Prostate gland (tissue), 2 donors: ENCODE data around the gene BLOC1S4. TPM values are rescaled to one million over a fixed set of nuclear protein-coding genes. Genes with fewer than 3 reads are reported as not detected.

Experiments
- DNase-seq: peaks from one replicate; pipeline ENCODE4 v3.0.0-alpha.2; 2019; ENCODE audit warnings: low spot score
- H3K27ac ChIP-seq, 2 donors: fragments of 200-600 bp; sonication (generic); 2 replicates each; pipeline ENCODE4 v1.5.1; 2017 to 2019
- H3K27me3 ChIP-seq: fragments of 200-600 bp; sonication (generic); replicated peaks from 2 replicates; pipeline ENCODE4 v1.5.1; 2019; ENCODE audit not compliant: insufficient read depth
- H3K36me3 ChIP-seq, 2 donors: fragments of 200-600 bp; sonication (generic); 1 replicate in 1 of 2; 2 replicates in 1 of 2; pipeline versions ENCODE4 v1.5.1 to v1.8.1; 2017 to 2019
- H3K4me1 ChIP-seq: fragments of 200-600 bp; sonication (generic); replicated peaks from 2 replicates; pipeline ENCODE4 v1.5.1; 2019
- H3K4me3 ChIP-seq, 2 donors: fragments of 200-600 bp; sonication (generic); 2 replicates each; pipeline ENCODE4 v1.5.1; 2017 to 2019
- H3K9me3 ChIP-seq: fragments of 200-600 bp; sonication (generic); 2 replicates; pipeline ENCODE4 v1.5.1; 2017
- POLR2A ChIP-seq: fragments of 450-650 bp; IDR thresholded peaks from one replicate; pipeline ENCODE4 v1.6.1; 2016; ENCODE audit warnings: antibody characterized with exemption, mild to moderate bottlenecking
- POLR2AphosphoS5 ChIP-seq: sonication (generic); formaldehyde crosslinking; IDR thresholded peaks from one replicate; pipeline ENCODE4 v1.6.1; 2017; ENCODE audit warnings: antibody characterized with exemption
- WGBS: methylation state at CpG from one replicate; pipeline ENCODE4 v1.1.5; 2018; 5-methylcytosine and 5-hydroxymethylcytosine counted together
- intact Hi-C: fragments of 100-400 bp; cut with DNase I; formaldehyde crosslinking; loops from one replicate; pipeline ENCODE4 v1.14.2; 2022
- total RNA-seq, 2 donors: library from RNA; depleted of rRNA; stranded (reverse); fragments of >200 nt; gene quantifications; one replicate each; pipeline ENCODE4 v1.1.0, GENCODE V29; 2016
- TF ChIP-seq, protein P1 (sequence below), 4 experiments: fragments of 200-600 bp in 2 of 4; fragments of 450-650 bp in 2 of 4; sonication (generic) in 2 of 4; IDR thresholded peaks; 1 replicate in 3 of 4; 2 replicates in 1 of 4; pipeline ENCODE4 v1.5.1; 2016 to 2019; ENCODE audit warnings: antibody characterized with exemption in 4 of 4, mild to moderate bottlenecking in 2 of 4, moderate library complexity in 2 of 4

Gene BLOC1S4
- total RNA-seq, 2 donors from 2014 or later = 20.4 to 35.2 TPM

DNA sequence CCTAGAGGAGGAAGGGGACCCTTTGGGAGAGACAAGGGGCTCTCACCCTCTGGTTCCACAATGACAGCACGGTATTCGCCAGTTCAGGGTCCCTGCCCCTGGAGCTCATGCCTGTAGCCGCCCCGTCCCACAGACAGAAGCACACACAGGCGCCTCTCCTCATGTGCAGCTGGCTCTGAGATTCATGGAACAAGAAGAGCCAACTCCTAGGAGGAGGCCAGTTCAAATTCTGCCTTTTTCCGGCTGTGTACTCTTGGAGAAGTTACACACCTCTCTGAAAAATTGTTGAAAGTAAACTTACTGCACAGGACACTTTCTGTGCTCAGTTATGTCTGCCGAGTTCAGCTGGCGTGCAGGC, 15.3 kb downstream of the BLOC1S4 start:
- 95% methylated on average over 8 of the region's 8 CpGs for WGBS

DNA sequence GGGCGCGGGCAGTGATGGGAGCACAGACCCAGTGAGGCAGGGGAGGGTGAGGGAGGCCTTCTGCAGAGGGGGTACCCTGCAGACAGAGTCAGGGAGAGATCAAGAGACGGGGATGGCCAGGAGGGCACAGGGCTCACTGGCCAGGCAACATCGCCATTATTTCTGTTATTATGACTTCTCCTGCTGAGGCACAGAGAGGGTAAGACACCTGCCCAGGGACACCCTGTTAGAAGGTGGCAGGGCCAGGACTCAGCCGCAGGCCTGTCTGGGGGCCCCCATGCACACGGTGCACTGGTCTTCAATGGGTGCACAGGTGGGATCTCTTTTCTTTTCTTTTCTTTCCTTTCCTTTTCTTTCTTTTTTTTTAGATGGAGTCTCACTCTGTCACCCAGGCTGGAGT, 15.8 kb downstream of the BLOC1S4 start:
- TF ChIP-seq, protein P1, sequence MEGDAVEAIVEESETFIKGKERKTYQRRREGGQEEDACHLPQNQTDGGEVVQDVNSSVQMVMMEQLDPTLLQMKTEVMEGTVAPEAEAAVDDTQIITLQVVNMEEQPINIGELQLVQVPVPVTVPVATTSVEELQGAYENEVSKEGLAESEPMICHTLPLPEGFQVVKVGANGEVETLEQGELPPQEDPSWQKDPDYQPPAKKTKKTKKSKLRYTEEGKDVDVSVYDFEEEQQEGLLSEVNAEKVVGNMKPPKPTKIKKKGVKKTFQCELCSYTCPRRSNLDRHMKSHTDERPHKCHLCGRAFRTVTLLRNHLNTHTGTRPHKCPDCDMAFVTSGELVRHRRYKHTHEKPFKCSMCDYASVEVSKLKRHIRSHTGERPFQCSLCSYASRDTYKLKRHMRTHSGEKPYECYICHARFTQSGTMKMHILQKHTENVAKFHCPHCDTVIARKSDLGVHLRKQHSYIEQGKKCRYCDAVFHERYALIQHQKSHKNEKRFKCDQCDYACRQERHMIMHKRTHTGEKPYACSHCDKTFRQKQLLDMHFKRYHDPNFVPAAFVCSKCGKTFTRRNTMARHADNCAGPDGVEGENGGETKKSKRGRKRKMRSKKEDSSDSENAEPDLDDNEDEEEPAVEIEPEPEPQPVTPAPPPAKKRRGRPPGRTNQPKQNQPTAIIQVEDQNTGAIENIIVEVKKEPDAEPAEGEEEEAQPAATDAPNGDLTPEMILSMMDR (IDR thresholded peaks at IDR 0.05) = no peak
- TF ChIP-seq POLR2A = no peak
- TF ChIP-seq POLR2AphosphoS5 = no peak
- no peaks in the 10 kb centered on the region for H3K27me3 ChIP-seq
- DNase-seq = no peak
- intact Hi-C loops = no loop called here
- no peaks in the 10 kb centered on the region for H3K36me3 ChIP-seq
- H3K4me1 ChIP-seq = peaks cover 13% of the 10 kb centered on the region
- 86% methylated on average over 6 of the region's 6 CpGs for WGBS
- no peak overlapping the region for H3K4me3 ChIP-seq
- H3K27ac ChIP-seq = no peak overlapping the region
- H3K9me3 ChIP-seq = no peaks in the 10 kb centered on the region

More for the DNA sequence above, 15.3 kb downstream of the BLOC1S4 start:
- DNase-seq = no peak
- no peak overlapping the region for H3K27ac ChIP-seq
- TF ChIP-seq POLR2A (no peak), POLR2AphosphoS5 (no peak)
- TF ChIP-seq, protein P1 (IDR thresholded peaks at IDR 0.05) = no peak
- no peaks in the 10 kb centered on the region for H3K27me3 ChIP-seq
- peaks cover 13% of the 10 kb centered on the region for H3K4me1 ChIP-seq
- no peaks in the 10 kb centered on the region for H3K36me3 ChIP-seq
- no peak overlapping the region for H3K4me3 ChIP-seq
- intact Hi-C loops = no loop called here
- no peaks in the 10 kb centered on the region for H3K9me3 ChIP-seq

DNA sequence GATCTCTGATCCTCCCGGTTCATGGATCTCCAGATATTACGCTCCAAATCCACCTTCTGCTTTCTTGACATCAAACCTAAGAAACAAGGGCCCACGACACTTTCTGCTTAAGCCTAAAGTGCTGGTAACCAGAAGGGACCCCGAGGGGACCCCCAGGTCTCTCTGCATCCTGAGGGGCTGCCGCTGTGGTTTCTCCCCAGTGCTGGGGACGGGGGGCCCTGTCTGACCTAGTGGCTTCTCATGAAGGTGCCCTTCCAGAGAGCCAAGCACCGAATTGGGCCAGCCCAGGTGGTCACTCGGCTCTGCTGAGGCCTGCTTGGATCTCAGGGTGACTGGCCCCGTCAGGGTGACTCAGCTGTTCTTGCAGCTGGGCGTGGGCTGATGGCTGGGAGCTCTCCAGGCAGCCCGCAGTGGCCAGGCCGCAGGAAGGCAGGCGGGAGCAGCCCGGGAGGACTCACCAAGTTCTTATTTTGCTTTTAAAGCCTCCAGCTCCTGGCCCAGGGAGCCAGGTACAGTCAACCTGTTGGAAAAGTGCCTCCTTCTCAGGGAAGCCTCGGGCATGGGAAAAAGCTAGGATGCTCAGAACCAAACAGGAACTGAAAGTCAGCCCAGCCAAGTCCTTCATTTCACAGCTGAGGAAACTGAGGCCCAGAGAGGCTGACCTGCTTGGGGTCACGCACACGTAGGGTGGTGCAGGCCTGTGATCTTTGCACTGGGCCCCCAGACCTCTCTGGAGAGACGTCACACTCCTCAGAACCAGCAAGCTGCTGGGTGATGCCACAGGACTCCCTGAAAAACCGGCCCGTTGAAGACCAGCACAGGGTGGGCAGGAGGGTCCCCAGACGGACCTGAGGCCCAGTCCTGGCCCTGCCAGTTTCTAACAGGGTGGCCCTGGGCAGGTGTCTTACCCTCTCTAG, 16.7 kb downstream of the BLOC1S4 start:
- Histone ChIP-seq H3K4me3 (no peak overlapping the region), H3K27ac (peak overlapping the region in 1 of 2 donors; percentile 38), H3K4me1 (peaks cover 13% of the 10 kb centered on the region), H3K9me3 (no peaks in the 10 kb centered on the region), H3K36me3 (no peaks in the 10 kb centered on the region), H3K27me3 (no peaks in the 10 kb centered on the region)
- intact Hi-C loops = no loop called here
- TF ChIP-seq POLR2A (no peak), POLR2AphosphoS5 (peak; percentile 37)
- no peak for DNase-seq
- 65% methylated on average over 21 of the region's 21 CpGs for WGBS

DNA sequence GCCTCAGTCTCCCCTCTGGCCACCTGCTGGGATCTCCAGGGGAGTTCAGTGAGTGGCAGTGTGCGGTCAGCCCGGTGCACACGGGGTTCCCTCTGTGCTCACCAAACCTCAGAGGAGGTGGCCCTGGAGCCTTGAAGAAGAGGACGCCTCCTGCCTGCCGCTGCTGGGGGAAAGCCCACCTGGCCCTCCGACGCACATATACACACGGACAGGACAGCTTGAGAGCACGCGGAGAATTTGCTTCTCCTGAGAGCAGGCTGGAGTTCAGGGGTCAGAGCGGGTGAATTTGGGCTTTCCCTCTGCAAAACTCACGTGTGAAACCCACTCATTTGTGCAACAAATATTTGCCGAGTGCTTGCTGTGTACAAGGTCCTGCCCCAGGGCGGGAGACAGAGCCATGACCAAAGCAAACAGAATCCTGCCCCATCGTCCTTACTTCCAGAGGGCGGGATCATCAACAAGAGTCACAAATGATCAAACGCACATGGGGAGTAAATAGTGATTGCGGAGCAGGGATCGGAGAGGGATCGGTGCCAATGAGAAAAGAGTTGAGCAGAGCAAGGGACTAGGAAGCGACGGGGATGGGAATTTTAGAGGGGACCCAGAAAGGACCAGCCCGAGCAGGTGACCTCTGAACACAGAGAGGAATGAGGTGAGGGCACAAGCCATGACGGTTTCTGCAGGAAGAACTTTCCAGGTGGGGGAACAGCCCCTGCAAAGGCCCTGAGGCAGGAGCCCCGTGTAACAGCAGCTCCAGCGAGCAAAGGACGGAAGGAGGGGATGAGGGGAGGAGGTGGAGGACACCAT, 17.6 kb downstream of the BLOC1S4 start:
- DNase-seq = no peak
- Histone ChIP-seq H3K4me3 (no peak overlapping the region), H3K27ac (no peak overlapping the region), H3K27me3 (no peaks in the 10 kb centered on the region), H3K36me3 (no peaks in the 10 kb centered on the region), H3K9me3 (no peaks in the 10 kb centered on the region), H3K4me1 (peaks cover 6% of the 10 kb centered on the region)
- TF ChIP-seq POLR2AphosphoS5 = no peak
- TF ChIP-seq POLR2A = no peak
- TF ChIP-seq, protein P1 (IDR thresholded peaks at IDR 0.05) = no peak
- intact Hi-C loops = no loop called here
- 86% methylated on average over 27 of the region's 27 CpGs for WGBS

DNA sequence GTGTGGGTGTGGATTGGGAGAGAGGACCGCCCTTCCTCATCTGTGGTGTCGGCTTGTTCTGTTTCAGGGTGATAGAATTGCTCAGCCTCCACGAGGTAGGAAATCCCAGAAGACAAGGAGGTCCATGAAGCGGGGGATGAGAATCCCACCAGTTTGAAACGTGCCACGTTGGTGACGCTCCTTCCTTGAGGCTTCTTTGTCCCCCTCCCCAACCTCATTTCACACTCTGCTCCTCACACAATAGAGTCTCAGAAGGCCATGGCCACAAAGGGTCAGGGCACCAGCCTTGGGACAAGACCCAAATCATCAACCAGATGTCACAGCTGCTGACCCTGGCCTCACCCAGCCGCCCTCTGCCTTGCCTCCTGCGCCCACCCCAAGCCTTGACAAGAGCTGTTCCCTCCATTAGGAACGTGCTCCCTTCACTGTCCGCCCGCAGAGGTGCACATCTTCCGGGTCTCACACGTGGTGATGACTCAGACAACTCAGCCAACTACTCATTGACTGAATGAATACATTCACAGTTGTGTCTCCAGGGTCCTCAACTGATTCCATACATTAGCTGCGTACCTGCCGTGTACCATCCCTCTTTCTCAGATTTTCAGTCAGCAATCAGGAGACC, 18.3 kb downstream of the BLOC1S4 start:
- intact Hi-C loops = no loop called here
- 88% methylated on average over 16 of the region's 16 CpGs for WGBS
- H3K4me3 ChIP-seq = no peak overlapping the region
- no peaks in the 10 kb centered on the region for H3K9me3 ChIP-seq
- no peak for DNase-seq
- H3K27ac ChIP-seq = no peak overlapping the region
- H3K36me3 ChIP-seq = no peaks in the 10 kb centered on the region
- H3K27me3 ChIP-seq = no peaks in the 10 kb centered on the region
- TF ChIP-seq POLR2AphosphoS5 (no peak), POLR2A (no peak)
- TF ChIP-seq, protein P1 (IDR thresholded peaks at IDR 0.05) = no peak
- H3K4me1 ChIP-seq = no peaks in the 10 kb centered on the region
